HG03039 (cell line): ENCODE data around the gene HSPB7.
"Not testable (repeated sequence)": the region's sequence is repeated elsewhere in the genome, so short reads cannot be mapped to it uniquely, and the experiment has no call there.

Source experiments
- ATAC-seq: cut with Tn5 transposase; IDR thresholded peaks from one replicate; pipeline ENCODE4 v1.9.1; 2021; ENCODE audit warnings: mild to moderate bottlenecking, moderate library complexity; ENCODE audit not compliant: unreplicated experiment

Gene HSPB7

DNA sequence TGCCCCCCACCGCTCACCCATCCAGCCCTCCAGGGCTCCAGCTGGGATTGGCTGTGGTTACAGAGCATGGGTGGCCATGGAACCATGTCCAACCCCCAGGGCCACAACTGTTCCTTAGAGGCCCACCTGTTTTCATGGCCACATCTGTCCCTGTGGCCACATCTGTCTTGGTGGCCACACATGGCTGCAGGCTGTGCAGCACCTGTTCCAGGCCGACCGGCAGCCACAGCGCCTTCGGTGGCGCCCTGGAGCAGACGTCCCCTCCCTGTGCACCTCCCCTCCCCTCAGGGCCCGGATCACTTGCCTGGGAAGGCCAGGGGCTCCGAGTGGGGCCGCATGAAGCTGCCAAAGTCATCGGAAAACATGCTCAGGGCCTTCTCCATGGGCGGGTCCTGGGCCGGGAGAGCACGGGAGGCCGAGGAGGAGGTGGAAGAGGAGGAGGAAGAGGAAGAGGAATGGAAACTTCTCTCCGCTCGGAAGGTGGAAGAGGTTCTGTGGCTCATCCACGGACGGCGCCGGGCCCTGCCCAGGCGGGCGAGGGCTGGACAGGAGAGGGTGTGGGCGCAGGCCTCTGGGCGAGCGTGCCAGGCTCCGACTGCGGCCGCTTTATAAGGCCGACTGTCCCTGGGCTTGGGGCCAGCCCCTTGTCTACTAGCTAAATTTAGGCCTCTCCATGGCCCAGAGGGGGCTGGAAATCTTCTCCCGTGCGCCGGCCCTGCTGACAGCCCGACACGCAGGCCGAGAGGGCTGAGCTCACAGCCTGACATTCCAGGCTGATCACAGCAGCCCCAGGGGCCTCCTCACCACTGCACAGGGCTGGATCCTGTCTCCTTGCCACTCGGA is at the start of gene HSPB7:
HSPB7 (minus strand) TSS at position 583 of the 843 bp plus-strand sequence; CDS start at position 503, 80 bp downstream.
- ATAC-seq = no peak

- ATAC-seq = no peak
Observed at GRCh38 chr1:16067127-16067768, 49.4 kb upstream of the HSPB7 start.

- no peak for ATAC-seq
Observed at GRCh38 chr1:16066245-16066644, 48.4 kb upstream of the HSPB7 start.

DNA sequence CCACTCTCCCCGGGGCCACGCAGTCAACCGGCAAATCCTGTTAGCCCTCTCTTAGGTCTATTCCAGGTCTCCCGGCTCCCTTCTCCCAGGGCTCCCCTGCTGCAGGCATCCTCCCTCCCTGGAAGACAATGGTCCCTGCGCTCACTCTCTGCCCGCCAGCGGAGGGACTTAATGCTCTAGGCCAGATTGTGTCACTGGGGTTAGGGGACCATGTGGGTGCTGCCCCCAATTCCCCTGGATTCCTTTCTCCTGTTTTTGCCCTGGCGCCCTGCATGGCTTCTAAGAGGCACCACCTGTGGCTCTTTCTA is 47.4 kb upstream of the HSPB7 start:
- ATAC-seq = no peak

DNA sequence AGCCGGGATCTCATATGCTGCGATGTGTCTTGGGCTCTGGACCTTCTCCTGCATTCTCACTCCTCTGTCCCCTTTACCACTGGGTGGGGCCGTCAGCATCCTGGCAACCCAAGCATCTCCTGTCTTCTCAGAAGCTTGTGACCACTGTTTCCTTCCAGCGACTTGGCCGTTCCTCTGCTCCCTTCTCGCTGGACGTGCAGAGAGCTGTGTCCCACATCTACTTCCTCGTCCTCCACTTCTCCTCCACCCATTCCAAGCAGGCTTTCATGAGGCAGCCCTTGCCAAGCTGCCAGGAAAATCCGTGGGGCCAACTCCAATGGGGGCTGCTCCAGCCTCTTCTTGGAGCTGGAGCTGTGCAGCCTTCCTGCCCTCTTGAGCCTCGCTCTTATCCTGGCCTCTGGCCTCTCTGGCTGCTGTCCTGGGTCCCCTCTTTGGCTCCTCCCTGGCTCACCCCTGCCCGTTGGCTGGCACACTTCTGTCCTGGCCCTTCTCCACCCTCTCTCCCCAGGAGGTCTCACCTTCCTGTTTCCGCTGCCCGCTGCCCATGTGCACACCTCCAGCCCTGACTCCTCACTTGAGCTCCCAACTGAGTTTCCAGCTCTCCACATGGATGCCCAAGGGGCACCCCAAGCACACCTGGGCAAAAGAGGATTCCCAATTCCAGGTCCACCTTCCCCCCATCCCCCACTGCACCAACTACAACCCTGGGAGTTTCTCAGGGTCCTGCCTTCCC is 46.9 kb upstream of the HSPB7 start:
- ATAC-seq = no peak

- ATAC-seq = no peak
Observed at GRCh38 chr1:16063921-16064320, 46.1 kb upstream of the HSPB7 start.

DNA sequence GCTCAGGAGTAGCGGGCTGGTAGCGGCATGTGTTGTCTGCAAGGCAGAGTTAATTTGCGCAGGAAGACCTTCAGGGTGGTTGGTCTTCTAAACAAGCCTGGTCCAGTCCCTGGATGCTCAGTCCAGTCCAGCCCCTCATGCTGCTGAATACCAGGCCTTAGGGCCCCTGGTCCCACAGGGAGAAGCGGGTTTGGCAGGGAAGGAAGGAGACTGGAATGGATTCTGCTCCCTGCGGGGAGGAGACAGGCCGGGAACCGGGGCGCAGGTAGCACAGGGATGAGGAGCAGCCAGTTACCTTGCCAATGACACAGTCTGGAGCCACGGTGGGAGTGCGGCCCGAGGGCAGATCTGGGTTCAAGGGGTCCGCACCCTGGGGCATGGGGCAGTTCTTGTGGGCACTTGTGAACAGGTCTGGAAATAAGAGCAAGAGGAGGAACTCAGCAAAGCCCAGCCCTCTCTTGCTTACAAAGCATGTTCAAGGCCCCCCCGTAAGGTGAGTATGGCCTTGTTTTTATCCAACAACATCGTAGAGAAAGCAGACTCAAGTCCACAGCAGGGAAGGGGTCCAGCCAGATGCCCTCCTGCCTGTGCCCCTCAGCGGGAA is 45.5 kb upstream of the HSPB7 start:
- ATAC-seq = no peak

DNA sequence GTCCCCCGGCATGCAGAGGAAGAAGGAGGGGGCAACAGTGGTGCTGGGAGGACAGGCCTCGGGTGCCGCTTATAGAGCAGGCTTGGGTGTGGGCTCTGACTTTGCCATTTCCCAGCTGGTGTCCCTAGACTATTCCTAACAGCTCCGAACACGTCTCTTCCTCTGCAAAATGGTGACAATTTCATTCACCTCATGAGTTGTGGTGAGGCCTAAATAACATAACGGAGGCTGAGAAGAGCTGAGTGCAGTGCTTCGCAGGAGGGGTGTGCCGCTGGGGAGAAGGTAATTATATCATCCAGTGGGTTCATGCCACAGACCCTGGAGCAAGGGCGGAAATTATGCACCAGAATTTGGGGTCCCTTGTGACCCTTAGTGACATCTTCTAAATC is 44.8 kb upstream of the HSPB7 start:
- not testable (repeated sequence) for ATAC-seq

- not testable (repeated sequence) for ATAC-seq
Observed at GRCh38 chr1:16061989-16062686, 44.3 kb upstream of the HSPB7 start.

DNA sequence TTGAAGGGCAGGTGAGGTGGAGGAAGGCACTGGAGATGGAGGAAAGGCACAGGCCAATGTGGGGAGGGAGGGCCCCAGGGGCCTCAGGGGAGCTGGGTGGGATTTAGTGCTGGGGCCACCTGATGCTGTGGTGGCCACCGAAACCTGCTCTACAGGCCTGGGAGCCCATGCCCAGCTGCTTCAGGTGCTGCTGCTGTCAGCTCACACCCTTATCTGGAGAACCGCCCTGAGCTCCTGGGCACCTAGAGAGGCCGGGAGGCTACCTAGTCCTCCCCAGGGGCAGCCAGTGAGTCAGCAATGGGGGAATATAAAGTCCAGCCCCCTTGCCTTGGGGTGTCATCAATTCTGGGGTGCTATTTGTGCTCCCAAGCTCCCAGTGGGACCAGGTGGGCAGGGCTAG is 43.4 kb upstream of the HSPB7 start:
- no peak for ATAC-seq

DNA sequence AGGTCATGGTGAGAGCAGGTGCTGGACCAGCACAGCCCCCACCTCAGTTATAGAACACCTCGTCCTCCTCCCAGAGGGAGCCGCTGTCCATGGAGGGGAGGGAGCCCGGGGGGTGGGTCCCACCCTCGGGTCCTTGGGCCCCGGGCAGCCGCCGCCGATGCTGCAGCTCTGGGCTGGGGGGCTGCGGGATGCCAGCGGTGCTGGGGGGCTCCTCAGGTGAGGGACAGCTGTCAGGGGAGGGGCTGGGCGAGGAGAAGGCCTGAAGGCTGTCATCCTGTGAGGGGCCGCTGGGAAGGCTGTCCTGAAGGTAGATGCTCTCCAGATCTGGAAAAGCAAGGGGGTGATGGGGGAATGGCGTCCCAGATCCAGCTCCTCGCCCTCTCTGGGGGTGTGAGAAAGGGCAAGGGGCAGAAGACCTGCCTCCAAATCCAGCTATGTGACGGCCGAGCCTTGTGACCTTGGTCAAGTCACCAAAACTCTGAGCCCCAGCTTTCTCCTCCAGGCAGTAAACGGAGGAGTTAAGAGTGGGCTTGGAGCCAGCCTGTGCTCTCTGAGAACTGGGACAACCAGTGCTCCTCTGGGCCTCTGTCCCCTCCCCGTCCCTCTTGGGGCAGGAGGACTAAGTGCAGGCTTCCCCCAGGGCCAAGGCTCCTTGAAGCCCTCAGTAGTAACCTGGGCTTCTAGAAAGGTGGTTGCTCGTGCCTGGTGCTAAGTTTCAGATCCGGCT is 40.7 kb upstream of the HSPB7 start:
- ATAC-seq = not testable (repeated sequence)

DNA sequence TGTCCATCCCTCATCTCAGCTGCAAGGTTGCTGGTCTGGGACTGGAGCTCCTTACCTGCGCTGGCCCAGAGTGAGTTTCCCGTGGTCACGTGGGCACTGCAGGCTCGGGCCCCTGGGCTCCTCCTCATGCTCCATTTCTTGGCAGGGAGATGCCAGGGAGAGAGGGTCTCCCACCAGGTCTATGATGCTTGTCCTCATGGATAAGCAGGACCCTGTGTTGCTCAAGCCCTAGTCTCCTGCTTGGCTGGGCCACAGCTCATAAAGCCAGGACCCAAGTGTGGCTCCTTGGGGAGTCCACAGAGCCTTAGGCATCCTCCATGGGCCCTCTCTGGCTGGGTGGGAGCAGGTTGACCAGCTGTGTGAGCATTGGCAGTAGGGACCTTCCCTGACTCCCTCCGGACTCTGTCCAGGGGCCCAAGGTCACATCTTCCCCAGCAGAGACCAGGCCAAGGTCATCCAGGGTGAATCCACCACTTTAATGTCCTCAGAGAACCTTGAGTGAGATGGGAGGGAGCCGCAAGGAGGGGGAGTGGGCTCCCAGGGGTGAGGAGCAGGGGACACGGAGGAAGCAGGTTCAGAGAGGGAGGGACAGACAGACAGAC is 39.6 kb upstream of the HSPB7 start:
- ATAC-seq = not testable (repeated sequence)

GRCh38 chr1:16056521-16056912 is 38.7 kb upstream of the HSPB7 start:
- not testable (repeated sequence) for ATAC-seq

GRCh38 chr1:16055613-16056520 is 38.0 kb upstream of the HSPB7 start:
- no peak for ATAC-seq

DNA sequence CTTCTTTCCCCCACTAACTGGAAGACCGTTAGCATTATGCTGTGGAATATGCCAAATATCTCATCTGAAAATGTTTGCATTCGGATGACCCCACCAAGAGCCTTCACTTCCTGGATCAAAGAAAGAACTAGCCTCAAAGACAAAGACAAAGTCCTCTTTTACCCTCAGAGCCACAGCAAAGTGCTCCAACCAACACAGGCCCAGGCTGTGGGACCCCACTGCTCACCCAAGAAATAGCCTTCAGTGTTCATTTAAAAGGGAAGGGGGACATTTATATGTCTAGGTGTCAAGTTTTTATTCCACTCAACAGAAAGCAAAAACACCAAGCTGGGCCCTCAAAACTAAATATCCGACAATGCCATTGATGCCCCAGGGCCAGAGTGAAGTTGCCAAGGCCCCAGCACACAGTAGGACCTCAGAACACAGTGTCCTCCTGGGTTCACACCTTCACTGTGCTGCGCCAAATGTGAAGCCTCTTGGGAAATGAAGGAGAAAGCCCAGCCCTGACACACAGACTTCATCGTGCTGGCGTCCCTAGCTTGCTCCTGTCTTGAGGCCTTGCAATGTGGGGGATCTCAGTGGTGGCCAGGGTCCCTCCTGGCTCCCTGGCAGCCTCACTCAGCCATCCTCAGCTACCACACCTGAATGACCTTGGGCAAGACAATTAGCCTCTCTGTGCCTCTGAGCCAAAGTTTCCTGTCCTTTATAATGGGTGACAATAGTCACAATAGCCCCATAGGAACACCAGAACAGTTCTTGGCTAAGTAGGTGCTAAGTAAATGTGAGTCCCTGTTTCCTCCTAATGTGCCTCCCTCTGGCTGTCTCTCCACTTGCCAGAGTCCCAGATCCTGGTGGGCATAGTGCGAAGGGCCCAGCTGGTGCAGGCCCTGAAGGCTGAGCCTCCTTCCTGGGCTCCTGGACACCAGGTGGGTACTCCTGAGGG is 37.0 kb upstream of the HSPB7 start:
- no peak for ATAC-seq

DNA sequence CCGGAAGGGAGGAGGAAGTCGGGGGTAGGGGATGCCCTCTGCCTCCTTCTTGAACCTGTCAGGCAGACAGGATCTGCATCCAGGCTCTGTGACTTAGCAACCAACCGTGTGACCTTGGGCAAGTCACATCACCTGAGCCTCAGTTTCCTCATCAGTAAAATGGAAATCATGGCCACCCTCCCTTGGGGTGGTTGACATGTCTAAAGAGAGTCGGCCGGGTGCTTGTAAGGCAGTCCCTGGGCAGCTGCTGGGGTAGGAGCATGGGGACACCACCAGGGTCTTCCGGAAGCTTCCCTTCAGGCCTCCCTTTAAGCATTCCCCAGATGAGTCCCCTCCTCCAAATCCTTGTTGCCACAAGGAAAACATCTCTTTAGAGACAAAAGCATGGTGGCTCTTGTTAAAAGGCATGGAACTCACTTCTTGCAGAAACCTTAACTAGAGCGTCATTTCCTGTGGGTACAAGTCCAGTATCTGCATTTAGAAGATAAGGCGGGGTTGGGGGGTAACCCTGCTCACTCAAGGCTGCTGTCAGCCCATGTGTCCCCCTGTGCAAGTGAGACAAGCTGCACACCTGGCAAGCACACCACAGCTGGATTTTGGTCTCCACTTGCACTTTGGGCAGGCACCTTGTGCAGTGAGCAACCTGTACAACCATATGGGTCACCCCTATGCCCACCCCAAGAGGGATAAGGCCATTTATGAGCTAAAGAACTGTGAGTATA is 36.1 kb upstream of the HSPB7 start:
- no peak for ATAC-seq

- ATAC-seq = not testable (repeated sequence)
Observed at GRCh38 chr1:16051949-16052348, 34.1 kb upstream of the HSPB7 start.
